ENCODE results near the gene KCTD20.

- no peak for TF ChIP-seq CTCF (conservative IDR thresholded peaks at IDR 0.05)
- no peak for TF ChIP-seq ZFX (IDR thresholded peaks at IDR 0.05)
Measured at GRCh38 chr6:36506611-36507010, 63.8 kb downstream of the KCTD20 start.
